H9 (cell line): ENCODE data around the gene SERPINB5. TPM values are rescaled to one million over a fixed set of nuclear protein-coding genes. Genes with fewer than 3 reads are reported as not detected.

Source experiments
- DNase-seq: peaks from one replicate; pipeline ENCODE4 v3.0.0-alpha.2; 2017
- H2AFZ ChIP-seq: one replicate; pipeline ENCODE4 v1.6.1; 2013; ENCODE audit warnings: mild to moderate bottlenecking, low read length, control low read depth, moderate library complexity
- H2AK5ac ChIP-seq: 2 replicates; pipeline ENCODE4 v1.6.1; 2013; ENCODE audit warnings: low read length, control low read depth, mixed read lengths; ENCODE audit not compliant: insufficient read length
- H2BK120ac ChIP-seq: one replicate; pipeline ENCODE4 v1.6.1; 2013; ENCODE audit warnings: low read depth, mild to moderate bottlenecking, low read length, control low read depth, inconsistent platforms; ENCODE audit not compliant: poor library complexity, severe bottlenecking
- H2BK12ac ChIP-seq: 2 replicates; pipeline ENCODE4 v1.6.1; 2013; ENCODE audit warnings: low read length, control low read depth, mixed read lengths, low read depth; ENCODE audit not compliant: insufficient read length
- H2BK15ac ChIP-seq: 2 replicates; pipeline ENCODE4 v1.6.1; 2013; ENCODE audit warnings: low read depth, low read length, control low read depth
- H2BK20ac ChIP-seq: one replicate; pipeline ENCODE4 v1.6.1; 2013; ENCODE audit warnings: low read depth, mild to moderate bottlenecking, low read length, control low read depth, inconsistent platforms; ENCODE audit not compliant: poor library complexity, severe bottlenecking
- H2BK5ac ChIP-seq: 2 replicates; pipeline ENCODE4 v1.6.1; 2013; ENCODE audit warnings: low read length, control low read depth, mixed read lengths; ENCODE audit not compliant: insufficient read length
- H3K14ac ChIP-seq: 2 replicates; pipeline ENCODE4 v1.6.1; 2013; ENCODE audit warnings: low read length, control low read depth; ENCODE audit not compliant: insufficient read depth
- H3K18ac ChIP-seq: 2 replicates; pipeline ENCODE4 v1.6.1; 2013; ENCODE audit warnings: low read depth, mild to moderate bottlenecking, mixed read lengths, low read length, control low read depth; ENCODE audit not compliant: insufficient read length
- H3K23ac ChIP-seq: 2 replicates; pipeline ENCODE4 v1.6.1; 2013; ENCODE audit warnings: low read length, control low read depth, mixed read lengths, low read depth; ENCODE audit not compliant: insufficient read length
- H3K23me2 ChIP-seq: 2 replicates; pipeline ENCODE4 v1.6.1; 2013; ENCODE audit warnings: low read depth, mild to moderate bottlenecking, mixed read lengths, low read length, control low read depth; ENCODE audit not compliant: insufficient read length, poor library complexity, severe bottlenecking
- H3K27ac ChIP-seq: 2 replicates; pipeline ENCODE4 v1.5.1; 2013; ENCODE audit warnings: low read length, control low read depth, mixed read lengths, low read depth; ENCODE audit not compliant: insufficient read length
- H3K27me3 ChIP-seq: 2 replicates; pipeline ENCODE4 v1.6.1; 2013; ENCODE audit warnings: low read length, control low read depth, inconsistent platforms; ENCODE audit not compliant: insufficient read depth
- H3K4ac ChIP-seq: 2 replicates; pipeline ENCODE4 v1.6.1; 2013; ENCODE audit warnings: low read depth, mild to moderate bottlenecking, control low read depth, inconsistent platforms, low read length, moderate library complexity
- H3K4me1 ChIP-seq: 2 replicates; pipeline ENCODE4 v1.6.1; 2013; ENCODE audit warnings: low read length, control low read depth, inconsistent platforms; ENCODE audit not compliant: insufficient read depth
- H3K4me2 ChIP-seq: 2 replicates; pipeline ENCODE4 v1.6.1; 2013; ENCODE audit warnings: low read length, control low read depth, mixed read lengths; ENCODE audit not compliant: insufficient read length, insufficient read depth
- H3K56ac ChIP-seq: 2 replicates; pipeline ENCODE4 v1.6.1; 2013; ENCODE audit warnings: low read depth, mild to moderate bottlenecking, mixed read lengths, low read length, control low read depth; ENCODE audit not compliant: insufficient read length
- H3K79me1 ChIP-seq: 2 replicates; pipeline ENCODE4 v1.6.1; 2013; ENCODE audit warnings: low read depth, mild to moderate bottlenecking, moderate library complexity, low read length, control low read depth, inconsistent platforms; ENCODE audit not compliant: insufficient read depth, poor library complexity, severe bottlenecking
- H3K79me2 ChIP-seq: 2 replicates; pipeline ENCODE4 v1.6.1; 2013; ENCODE audit warnings: low read length, control low read depth, inconsistent platforms; ENCODE audit not compliant: insufficient read depth
- H3K9ac ChIP-seq: 2 replicates; pipeline ENCODE4 v1.6.1; 2013; ENCODE audit warnings: low read length, control low read depth, mixed read lengths; ENCODE audit not compliant: insufficient read length; ENCODE audit errors: extremely low read depth
- H3K9me3 ChIP-seq: one replicate; pipeline ENCODE4 v1.6.1; 2013; ENCODE audit warnings: low read depth, low read length, inconsistent platforms; ENCODE audit not compliant: control insufficient read depth
- H3T11ph ChIP-seq: one replicate; pipeline ENCODE4 v1.6.1; 2013; ENCODE audit warnings: mild to moderate bottlenecking, low read length, control low read depth, inconsistent platforms
- H4K20me1 ChIP-seq: one replicate; pipeline ENCODE4 v1.6.1; 2013; ENCODE audit not compliant: control insufficient read depth, insufficient read length, insufficient read depth
- H4K5ac ChIP-seq: 2 replicates; pipeline ENCODE4 v1.6.1; 2013; ENCODE audit warnings: low read depth, mild to moderate bottlenecking, mixed read lengths, low read length, control low read depth; ENCODE audit not compliant: insufficient read length
- H4K8ac ChIP-seq: replicated peaks from 2 replicates; pipeline ENCODE4 v1.6.1; 2013; ENCODE audit warnings: low read length, control low read depth, mixed read lengths, low read depth; ENCODE audit not compliant: insufficient read length
- H4K91ac ChIP-seq: 2 replicates; pipeline ENCODE4 v1.6.1; 2013; ENCODE audit warnings: low read depth, mild to moderate bottlenecking, moderate library complexity, mixed read lengths, low read length, control low read depth; ENCODE audit not compliant: insufficient read length
- H3K27ac Mint-ChIP-seq, 3 experiments: 2 replicates in 2 of 3; 3 replicates in 1 of 3; pipeline ENCODE4 v1.8.0; 2020 to 2021; ENCODE audit warnings: mixed read lengths in 3 of 3, mild to moderate bottlenecking in 1 of 3, moderate library complexity in 1 of 3
- H3K27me3 Mint-ChIP-seq: 2 replicates; pipeline ENCODE4 v1.8.0; 2021; ENCODE audit warnings: low read depth, mild to moderate bottlenecking, moderate library complexity, mixed read lengths
- H3K36me3 Mint-ChIP-seq, 3 experiments: 2 replicates in 2 of 3; 3 replicates in 1 of 3; pipeline ENCODE4 v1.8.0; 2020 to 2021; ENCODE audit warnings: low read depth in 3 of 3, mixed read lengths in 3 of 3; ENCODE audit not compliant: insufficient read depth in 1 of 3
- H3K4me1 Mint-ChIP-seq, 2 experiments: 2 replicates each; pipeline ENCODE4 v1.8.0; 2020; ENCODE audit warnings: mixed read lengths in 2 of 2
- H3K4me3 Mint-ChIP-seq, 2 experiments: 2 replicates in 1 of 2; 3 replicates in 1 of 2; pipeline ENCODE4 v1.8.0; 2020 to 2021; ENCODE audit warnings: mild to moderate bottlenecking in 2 of 2, mixed read lengths in 2 of 2, moderate library complexity in 1 of 2
- H3K9me3 Mint-ChIP-seq, 2 experiments: 2 replicates in 1 of 2; 3 replicates in 1 of 2; pipeline ENCODE4 v1.8.0; 2020; ENCODE audit warnings: mild to moderate bottlenecking in 2 of 2, mixed read lengths in 2 of 2, moderate library complexity in 1 of 2
- WGBS: extraction: QIAGEN DNeasy Blood & Tissue Kit; methylation state at CpG from one replicate; pipeline ENCODE4 v1.1.7; 2013; ENCODE audit warnings: missing lambda C conversion rate, low lambda C conversion rate, mixed read lengths; ENCODE audit not compliant: insufficient read length; ENCODE audit errors: extremely low coverage; 5-methylcytosine and 5-hydroxymethylcytosine counted together
- total RNA-seq: library from RNA; stranded (reverse); gene quantifications from 2 replicates; pipeline ENCODE4 v1.2.1, GENCODE V29; 2021
- TF ChIP-seq, protein P1 (sequence below): fragments of 200-600 bp; sonication (generic); conservative IDR thresholded peaks from 3 replicates; pipeline ENCODE4 v1.8.0; 2021; ENCODE audit warnings: antibody characterized with exemption, mild to moderate bottlenecking

The SERPINB5 gene
- total RNA-seq, 1 experiment from 2014 or later: not detected

- Histone ChIP-seq H3K27me3 (no peaks in the 10 kb centered on the region), H3K56ac (no peak overlapping the region), H2AK5ac (no peak overlapping the region), H2BK15ac (no peak overlapping the region), H3K4me2 (no peak overlapping the region), H2BK5ac (no peak overlapping the region), H2BK120ac (no peak overlapping the region), H3K23ac (no peak overlapping the region), H4K20me1 (no peaks in the 10 kb centered on the region), H3K9me3 (no peaks in the 10 kb centered on the region), H3K4me1 (no peaks in the 10 kb centered on the region), H2BK12ac (no peak overlapping the region), H3K14ac (no peak overlapping the region), H3K79me2 (no peaks in the 10 kb centered on the region), H4K8ac (no peak overlapping the region), H3K4ac (no peak overlapping the region), H3K79me1 (no peaks in the 10 kb centered on the region), H3K18ac (no peak overlapping the region), H4K91ac (no peak overlapping the region), H2AFZ (no peak overlapping the region), H3K27ac (no peak overlapping the region), H3T11ph (no peak overlapping the region), H4K5ac (no peak overlapping the region), H3K23me2 (no peaks in the 10 kb centered on the region), H2BK20ac (no peak overlapping the region), H3K9ac (no peak overlapping the region)
- Mint-ChIP-seq H3K36me3 (no peaks in the 10 kb centered on the region), H3K9me3 (no peaks in the 10 kb centered on the region), H3K27ac (no peak overlapping the region), H3K4me3 (no peak overlapping the region), H3K4me1 (no peaks in the 10 kb centered on the region), H3K27me3 (no peaks in the 10 kb centered on the region)
- TF ChIP-seq, protein P1, sequence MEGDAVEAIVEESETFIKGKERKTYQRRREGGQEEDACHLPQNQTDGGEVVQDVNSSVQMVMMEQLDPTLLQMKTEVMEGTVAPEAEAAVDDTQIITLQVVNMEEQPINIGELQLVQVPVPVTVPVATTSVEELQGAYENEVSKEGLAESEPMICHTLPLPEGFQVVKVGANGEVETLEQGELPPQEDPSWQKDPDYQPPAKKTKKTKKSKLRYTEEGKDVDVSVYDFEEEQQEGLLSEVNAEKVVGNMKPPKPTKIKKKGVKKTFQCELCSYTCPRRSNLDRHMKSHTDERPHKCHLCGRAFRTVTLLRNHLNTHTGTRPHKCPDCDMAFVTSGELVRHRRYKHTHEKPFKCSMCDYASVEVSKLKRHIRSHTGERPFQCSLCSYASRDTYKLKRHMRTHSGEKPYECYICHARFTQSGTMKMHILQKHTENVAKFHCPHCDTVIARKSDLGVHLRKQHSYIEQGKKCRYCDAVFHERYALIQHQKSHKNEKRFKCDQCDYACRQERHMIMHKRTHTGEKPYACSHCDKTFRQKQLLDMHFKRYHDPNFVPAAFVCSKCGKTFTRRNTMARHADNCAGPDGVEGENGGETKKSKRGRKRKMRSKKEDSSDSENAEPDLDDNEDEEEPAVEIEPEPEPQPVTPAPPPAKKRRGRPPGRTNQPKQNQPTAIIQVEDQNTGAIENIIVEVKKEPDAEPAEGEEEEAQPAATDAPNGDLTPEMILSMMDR: no peak
- no peak for DNase-seq
- no CpG with 5 or more reads among the region's 5 CpGs for WGBS
Measured at GRCh38 chr18:63528863-63529492, 52.2 kb downstream of the SERPINB5 start.
